NK-92 treated with Interleukin-12 subunit alpha and Interleukin-12 subunit beta, amount 100 ng/mL, for 24 hours (cell line): Measurements from ENCODE around the gene SLX4IP.
"Not testable (repeated sequence)": the region's sequence is repeated elsewhere in the genome, so short reads cannot be mapped to it uniquely, and the experiment has no call there.

Experiments
- DNase-seq: peaks from one replicate; lab custom pipeline; 2025; lab: John Stamatoyannopoulos, UW

The SLX4IP gene

DNA sequence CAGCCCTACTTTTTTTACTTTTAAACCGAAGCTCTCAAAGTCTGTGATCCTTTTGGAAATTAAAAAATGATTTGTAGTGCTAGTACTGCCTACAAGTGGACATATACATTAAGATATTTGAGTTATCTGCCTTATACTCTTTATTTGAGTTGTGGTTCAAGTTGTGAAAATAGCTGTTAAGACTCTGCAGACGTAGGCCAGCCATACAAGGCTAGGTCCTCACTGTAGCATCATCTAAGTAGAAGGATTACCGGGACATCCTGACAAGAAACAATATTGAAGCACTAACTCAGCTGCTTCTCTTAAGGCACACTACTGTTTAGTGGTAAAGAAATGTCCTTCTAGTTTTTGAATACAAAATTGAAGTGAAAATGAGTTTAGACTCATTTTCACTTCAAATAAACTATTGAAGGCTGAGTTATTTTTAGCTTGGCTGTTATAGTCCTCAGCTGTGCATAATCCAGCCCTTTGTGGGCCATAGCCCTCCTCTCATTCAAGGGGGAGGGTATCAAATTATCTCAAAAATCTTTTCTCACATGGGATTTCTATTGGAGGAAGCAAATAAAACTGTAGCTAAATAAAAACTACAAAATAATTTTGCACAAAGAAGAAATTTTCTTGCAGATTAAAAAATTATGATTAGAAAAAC, 170.6 kb downstream of the SLX4IP start:
- DNase-seq: no peak

DNA sequence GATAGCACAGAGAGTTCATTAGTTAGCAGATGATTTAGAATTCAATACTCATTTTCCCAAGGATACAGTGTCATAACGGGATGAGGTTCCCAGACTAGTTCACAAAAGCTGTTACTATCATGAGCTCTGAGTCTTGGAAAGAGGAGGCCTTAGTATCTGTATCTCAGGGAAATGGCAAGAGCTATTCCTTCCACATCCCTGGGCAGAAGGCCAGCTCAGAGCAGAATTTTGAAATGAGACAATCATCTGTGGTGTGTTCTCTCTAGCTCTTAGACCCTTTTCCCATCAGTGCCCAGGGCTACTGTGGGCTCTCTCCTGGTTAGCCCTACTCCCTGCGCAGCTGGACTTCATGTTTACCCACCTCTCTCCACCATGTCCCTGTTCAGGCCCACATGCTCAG, 174.2 kb downstream of the SLX4IP start:
- no peak for DNase-seq

DNA sequence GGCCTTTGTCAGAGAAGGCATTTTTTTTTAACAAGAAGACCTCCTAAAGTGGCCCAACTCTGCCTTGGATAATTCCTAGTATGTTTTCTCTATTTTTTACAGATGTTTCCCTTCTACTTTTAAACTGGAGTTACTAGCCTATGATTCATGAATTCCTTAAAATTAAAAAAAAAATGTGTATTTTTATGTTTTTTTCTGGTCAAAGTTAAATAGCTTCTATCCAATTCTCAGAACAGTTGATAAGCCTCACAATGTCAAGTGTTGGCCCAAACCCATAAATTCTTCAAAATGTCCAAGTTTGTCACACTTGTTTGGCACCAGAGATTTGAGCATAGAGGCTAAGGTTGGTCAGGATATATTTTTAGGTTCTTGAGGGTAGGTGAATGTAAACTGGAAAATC, 174.7 kb downstream of the SLX4IP start:
- no peak for DNase-seq

GRCh38 chr20:10610251-10610650, 175.1 kb downstream of the SLX4IP start:
- no peak for DNase-seq

DNA sequence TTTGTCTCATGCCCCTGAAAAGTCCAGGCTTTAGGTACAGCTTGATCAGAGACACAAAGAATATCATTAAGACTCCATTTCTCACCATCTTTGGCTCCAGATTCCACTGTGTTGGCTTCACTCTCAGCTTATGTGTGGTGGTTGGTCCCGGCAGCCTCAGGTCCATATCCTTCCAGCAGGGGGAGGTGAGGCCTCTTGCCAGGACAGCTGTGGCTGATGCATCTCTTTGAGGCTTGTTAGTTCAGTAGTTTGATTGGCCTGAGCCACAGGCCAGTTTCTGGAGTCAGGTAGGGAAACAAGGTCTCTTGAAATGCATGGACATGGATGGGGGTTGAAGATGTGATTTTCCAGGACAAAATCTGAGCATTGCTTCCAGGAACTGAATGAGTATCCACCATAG, 176.3 kb downstream of the SLX4IP start:
- DNase-seq: no peak

- not testable (repeated sequence) for DNase-seq
Measured at GRCh38 chr20:10613426-10613825, 178.3 kb downstream of the SLX4IP start.

- DNase-seq: no peak
Measured at GRCh38 chr20:10613911-10614310, 178.8 kb downstream of the SLX4IP start.

GRCh38 chr20:10616212-10616611, 181.1 kb downstream of the SLX4IP start:
- no peak for DNase-seq

- not testable (repeated sequence) for DNase-seq
Measured at GRCh38 chr20:10617549-10618133, 182.5 kb downstream of the SLX4IP start.

DNA sequence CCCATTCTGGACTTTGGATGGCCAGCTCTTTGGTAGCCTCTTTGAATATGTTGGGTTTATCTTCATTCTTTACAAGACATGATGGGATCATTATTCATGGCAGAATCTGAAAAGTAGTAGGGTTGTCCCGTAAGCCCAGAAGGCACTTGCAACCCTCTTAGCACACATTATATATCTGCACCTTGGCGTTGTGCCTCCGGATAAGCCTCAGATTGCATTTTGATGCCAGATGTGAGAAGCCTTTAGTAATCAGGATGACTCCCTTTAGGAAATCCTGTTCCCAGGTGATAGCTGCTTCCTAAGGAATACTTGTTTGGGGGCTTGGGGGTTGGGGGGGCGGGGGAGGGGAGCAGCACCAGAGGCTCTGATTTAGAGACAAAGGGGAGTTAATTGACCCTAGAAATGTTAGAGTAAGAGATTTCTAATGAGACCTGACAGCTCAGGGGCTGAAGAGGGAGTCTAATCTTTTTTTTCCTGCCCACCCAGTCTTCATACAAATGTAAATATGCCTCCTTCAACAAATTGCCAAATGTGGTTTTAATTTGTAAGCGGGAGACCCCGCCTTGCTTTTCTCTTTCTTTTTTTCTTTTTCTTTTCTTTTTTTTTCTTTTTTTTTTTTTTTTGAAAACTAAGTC, 183.6 kb downstream of the SLX4IP start:
- no peak for DNase-seq

- DNase-seq: no peak
Measured at GRCh38 chr20:10619427-10619826, 184.3 kb downstream of the SLX4IP start.

GRCh38 chr20:10621149-10621548, 186.0 kb downstream of the SLX4IP start:
- DNase-seq: no peak

DNA sequence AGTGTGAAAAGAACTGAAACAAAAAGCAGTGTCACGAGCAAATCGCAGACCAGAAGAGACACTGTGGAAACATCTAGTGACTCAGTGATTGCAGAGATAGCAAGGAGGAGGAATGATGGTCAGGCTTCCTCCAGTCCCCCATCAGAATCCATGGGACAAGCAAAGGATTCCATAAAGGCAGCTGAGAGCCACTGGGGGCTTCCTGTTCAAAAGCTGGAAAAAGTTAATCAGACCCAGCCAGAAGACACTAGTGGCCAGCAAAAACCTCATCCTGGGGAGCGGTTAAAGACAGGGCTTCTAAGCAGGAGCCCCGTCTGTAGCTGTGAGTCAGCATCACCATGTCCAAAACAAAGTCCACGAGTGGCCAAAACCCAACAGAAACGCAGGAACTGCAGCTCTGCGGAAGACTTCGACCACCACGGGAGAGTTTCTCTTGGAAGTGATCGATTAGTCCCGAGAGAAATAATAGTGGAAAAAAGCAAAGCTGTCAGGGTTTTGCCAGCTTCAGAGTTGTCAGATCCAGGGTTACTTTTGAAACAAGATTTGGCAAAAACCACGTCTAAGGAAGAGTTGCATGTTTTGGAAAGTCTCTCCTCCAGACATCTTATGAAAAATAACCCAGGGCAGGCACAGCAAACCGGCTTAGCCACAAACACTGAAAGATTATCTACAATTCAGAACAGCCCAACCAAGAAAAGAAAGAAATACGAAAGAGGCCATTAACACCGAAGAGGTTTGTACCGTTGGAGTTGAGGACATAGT, 187.7 kb downstream of the SLX4IP start:
- DNase-seq: no peak

- DNase-seq: no peak
Measured at GRCh38 chr20:10625641-10626040, 190.5 kb downstream of the SLX4IP start.

- DNase-seq: no peak
Measured at GRCh38 chr20:10626896-10627295, 191.8 kb downstream of the SLX4IP start.

DNA sequence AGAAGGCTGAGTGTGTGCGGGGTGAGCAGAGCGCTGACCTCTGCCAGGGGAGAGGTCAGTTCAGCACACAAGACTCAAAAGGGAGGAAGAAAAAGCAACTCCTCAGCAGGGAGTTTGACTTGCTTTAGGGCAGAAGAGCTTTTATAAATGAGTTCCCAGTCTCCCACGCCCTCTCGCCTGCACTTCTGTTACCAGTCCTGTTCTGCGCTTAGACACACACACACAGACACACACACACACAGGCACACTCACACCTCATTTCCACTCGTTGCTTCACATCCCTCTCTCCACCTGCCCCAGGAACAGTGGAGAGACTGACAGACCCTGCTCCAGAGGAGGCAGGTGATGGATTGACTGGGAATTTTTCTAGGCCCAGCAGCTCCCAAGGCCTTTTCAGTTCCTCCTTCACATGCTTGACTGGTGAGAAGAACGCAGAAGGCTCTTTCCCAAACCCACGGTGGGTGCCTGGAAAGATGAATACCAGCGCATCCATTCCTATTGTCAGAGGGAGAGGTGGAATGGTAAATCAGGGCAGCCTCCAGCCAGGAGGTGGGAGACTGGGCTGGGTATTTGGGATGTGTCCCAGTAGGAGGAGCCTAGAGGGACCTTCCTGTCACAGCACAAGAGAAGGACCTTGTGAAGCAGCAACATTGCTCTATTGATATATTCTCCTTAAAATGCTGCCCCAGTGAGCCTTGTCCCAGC, 195.0 kb downstream of the SLX4IP start:
- DNase-seq: no peak

DNA sequence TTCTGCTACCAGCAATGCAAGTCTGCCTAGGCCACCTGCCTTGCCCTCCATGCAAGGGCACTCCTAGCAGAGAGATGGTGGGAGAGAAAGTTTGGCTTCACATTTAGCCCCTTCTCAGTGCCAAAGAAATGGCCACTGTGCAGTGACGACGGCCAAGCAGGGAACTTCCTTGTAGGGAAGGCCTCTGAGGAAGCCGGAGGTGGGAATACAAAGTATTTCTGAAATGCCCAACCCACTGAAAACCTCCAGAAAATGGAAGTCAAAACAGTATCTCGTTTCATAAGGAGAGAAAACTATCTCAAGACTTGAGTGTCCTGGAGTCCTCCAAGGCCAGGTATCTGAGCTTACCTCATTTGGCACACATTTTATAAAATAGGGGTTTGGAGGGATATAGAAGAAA, 196.0 kb downstream of the SLX4IP start:
- DNase-seq: no peak

DNA sequence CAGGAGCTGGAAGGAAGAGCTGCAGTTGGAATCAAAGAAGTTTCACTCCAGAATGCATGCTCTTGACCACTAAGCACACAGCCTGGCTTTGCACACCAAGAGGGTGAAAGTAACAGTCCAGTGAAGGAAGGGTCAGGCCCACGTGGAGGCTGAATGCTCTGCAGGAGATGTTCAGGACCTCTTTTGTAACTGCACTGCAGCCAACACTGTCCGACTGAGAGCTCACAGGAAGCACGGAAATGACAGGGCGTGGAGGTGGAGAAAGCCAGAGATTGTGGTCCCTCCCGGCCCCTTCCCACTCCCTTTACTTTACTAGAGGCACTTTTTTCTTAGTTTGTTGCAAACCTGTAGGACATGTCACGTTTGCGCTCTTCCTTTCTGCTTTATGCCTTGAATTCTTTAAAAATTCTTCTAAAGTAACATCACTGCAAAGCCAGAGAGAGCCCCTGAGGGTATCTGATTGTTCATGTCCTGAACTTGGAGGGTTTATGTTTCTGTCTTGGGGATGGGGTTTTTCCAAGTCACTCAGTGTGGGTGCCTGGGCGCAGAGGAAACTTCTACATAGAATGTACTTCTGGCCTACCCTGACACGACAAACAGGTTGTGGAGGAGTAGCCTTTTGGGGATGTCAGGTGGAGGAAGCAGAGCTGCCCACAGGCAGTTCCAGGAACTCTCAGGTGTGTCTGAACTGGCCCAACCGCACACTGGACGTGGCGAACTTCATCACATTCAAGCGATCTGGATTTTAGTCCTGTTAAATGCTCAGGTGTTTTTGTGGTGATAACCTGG, 197.8 kb downstream of the SLX4IP start:
- DNase-seq: no peak

GRCh38 chr20:10633718-10634117, 198.6 kb downstream of the SLX4IP start:
- DNase-seq: no peak

GRCh38 chr20:10634211-10634610, 199.1 kb downstream of the SLX4IP start:
- no peak for DNase-seq

DNA sequence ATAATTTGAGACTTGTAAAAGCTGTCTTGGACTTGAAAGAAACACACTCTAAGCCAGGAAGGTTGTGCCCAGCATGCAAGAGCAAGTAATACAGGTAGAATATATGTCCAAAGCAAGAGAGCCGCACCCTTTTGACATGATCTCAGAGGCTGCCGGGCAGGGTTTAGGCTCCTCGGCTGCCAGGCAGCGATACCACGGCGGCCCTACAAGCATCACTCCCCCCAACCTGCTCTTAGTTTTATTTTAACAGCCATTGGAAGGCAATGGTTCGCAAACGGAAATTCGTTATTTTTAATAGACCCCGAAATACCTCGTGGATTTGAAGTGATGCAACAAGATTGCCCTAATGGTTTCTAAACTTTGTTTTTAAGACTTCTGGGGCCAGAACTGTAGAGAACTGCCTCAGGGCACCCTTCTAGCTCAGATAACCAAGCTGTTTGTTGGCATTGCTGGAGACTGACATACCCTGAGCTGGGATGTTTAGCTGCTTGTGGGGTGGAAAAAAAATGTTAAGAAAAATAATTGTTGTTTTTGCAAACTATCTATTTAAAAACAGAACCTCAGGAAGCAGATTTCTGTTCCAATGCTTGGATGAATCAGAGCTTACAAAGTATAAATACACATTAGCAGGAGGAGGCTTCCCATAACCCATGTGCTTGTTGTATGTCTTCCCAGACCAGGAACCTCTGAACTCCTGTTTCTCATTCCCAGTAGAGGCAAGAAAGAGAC, 199.7 kb downstream of the SLX4IP start:
- no peak for DNase-seq
